Gastrocnemius medialis (tissue), 4 donors: ENCODE measurements around the gene KMT2B.

Experiments
- CTCF ChIP-seq, 5 experiments: fragments of 450-650 bp in 3 of 5; fragments of 200-600 bp in 2 of 5; sonication (generic) in 2 of 5; IDR thresholded peaks in 4 of 5; conservative IDR thresholded peaks in 1 of 5; 1 replicate in 4 of 5; 2 replicates in 1 of 5; pipeline ENCODE4 v1.5.1; 2016 to 2019; ENCODE audit warnings: antibody characterized with exemption in 5 of 5, mild to moderate bottlenecking in 3 of 5, moderate library complexity in 3 of 5
- POLR2A ChIP-seq, 2 donors: fragments of 450-650 bp; IDR thresholded peaks; one replicate each; pipeline ENCODE4 v1.6.1; 2017; ENCODE audit warnings: antibody characterized with exemption in 2 of 2, mild to moderate bottlenecking in 2 of 2, moderate library complexity in 2 of 2

DNA sequence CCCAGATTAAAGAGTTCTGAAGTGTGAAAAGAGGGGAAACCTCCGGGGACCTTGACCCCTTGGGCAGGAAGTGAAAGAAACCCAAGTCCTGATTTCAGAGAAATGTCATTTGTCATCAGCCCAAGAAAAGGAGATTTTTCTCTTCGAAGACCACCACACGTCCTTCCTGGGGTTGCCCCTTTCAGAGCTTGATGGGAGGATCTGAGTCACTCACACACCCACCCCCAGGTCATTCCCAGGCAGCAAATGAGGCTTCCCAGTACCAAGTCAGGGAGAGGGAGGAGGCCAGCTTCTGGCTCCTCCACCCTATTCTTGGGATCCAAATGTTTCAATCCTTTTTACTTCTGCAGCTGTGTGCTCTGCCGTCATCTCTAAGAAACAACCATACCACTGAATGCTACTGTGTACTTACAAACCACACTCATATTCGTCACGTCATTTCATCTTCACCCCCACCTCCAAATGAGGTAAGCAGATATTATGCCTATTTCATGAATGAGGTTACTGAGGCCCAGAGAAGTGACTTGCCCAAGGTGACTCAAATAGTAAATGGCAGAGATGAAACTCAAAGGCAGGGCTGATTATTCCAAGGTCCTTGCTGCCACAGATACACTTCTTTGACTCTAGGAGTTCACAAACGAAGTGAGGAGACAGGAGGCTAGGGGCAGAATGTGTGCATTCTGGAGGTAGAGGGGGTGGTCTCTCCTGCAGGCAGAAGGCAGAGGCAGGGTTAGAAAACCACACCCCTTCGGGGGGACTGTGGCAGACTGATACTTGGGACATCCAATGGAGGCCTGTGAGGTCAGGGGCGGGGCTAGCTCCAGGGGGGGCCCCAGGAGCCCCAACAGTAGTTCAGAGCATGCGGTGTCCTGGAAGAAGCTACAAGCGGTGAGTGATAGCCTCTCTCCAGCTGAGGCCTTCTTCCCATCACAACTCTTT, 5.0 kb upstream of the KMT2B start:
- TF ChIP-seq CTCF (IDR thresholded peaks at IDR 0.05 in 4 of 5, conservative IDR thresholded peaks at IDR 0.05 in 1 of 5) (no peak), POLR2A (IDR thresholded peaks at IDR 0.05) (no peak)
